HEK293T (cell line): ENCODE results near the gene SLC7A14.

Source experiments
- ARNT ChIP-seq: fragments of 450-650 bp; IDR thresholded peaks from 2 replicates; pipeline ENCODE4 v1.6.1; 2017; ENCODE audit warnings: mild to moderate bottlenecking
- FOXA1 ChIP-seq: fragments of 450-650 bp; IDR thresholded peaks from 2 replicates; pipeline ENCODE4 v1.6.1; 2016; ENCODE audit warnings: mild to moderate bottlenecking
- FOXK2 ChIP-seq: fragments of 450-650 bp; IDR thresholded peaks from 2 replicates; pipeline ENCODE4 v1.6.1; 2016; ENCODE audit warnings: mild to moderate bottlenecking
- FOXM1 ChIP-seq: fragments of 450-650 bp; IDR thresholded peaks from 2 replicates; pipeline ENCODE4 v1.6.1; 2017; ENCODE audit warnings: mild to moderate bottlenecking, borderline replicate concordance
- NFRKB ChIP-seq: fragments of 450-650 bp; IDR thresholded peaks from 2 replicates; pipeline ENCODE4 v1.6.1; 2016; ENCODE audit warnings: mild to moderate bottlenecking, moderate library complexity
- SP1 ChIP-seq: fragments of 450-650 bp; IDR thresholded peaks from 2 replicates; pipeline ENCODE4 v1.6.1; 2017
- TARDBP ChIP-seq: fragments of 450-650 bp; IDR thresholded peaks from 2 replicates; pipeline ENCODE4 v1.6.1; 2016
- TF ChIP-seq, protein P1 (sequence below): fragments of 450-650 bp; IDR thresholded peaks from 2 replicates; pipeline ENCODE4 v1.6.1; 2016

DNA sequence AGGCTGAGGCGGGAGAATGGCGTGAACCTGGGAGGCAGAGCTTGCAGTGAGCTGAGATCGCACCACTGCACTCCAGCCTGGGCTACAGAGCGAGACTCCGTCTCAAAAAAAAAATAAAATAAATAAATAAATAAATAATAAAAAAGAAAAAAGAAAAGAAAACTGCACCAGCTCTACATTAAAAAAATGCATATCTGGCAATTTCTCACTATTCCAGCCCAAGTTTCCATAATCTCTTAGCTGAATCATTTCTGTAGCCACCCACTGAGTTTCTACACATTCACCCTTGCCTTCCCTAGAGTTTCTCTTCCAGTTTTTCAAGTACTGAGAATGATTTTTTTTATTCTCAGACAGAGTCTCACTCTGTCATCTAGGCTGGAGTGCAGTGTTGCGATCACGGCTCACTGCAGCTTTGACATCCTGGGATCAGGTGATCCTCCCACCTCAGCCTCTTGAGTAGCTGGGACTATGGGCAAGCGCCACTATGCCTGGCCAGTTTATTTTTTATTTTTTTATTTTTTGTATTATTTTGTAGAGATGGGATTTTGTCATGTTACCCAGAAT is 24.5 kb upstream of the SLC7A14 start:
- TF ChIP-seq TARDBP (no peak), FOXM1 (no peak), FOXA1 (no peak), NFRKB (no peak), SP1 (no peak), ARNT (no peak), FOXK2 (no peak)
- TF ChIP-seq, protein P1, sequence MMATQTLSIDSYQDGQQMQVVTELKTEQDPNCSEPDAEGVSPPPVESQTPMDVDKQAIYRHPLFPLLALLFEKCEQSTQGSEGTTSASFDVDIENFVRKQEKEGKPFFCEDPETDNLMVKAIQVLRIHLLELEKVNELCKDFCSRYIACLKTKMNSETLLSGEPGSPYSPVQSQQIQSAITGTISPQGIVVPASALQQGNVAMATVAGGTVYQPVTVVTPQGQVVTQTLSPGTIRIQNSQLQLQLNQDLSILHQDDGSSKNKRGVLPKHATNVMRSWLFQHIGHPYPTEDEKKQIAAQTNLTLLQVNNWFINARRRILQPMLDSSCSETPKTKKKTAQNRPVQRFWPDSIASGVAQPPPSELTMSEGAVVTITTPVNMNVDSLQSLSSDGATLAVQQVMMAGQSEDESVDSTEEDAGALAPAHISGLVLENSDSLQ: no peak
